Ishikawa (cell line): ENCODE results near the gene OSM.

Source experiments
- CEBPB ChIP-seq: IDR thresholded peaks from 2 replicates; pipeline ENCODE4 v1.6.1; 2012
- CREB1 ChIP-seq: IDR thresholded peaks from 2 replicates; pipeline ENCODE4 v1.6.1; 2012; ENCODE audit warnings: low read depth
- EGR1 ChIP-seq: IDR thresholded peaks from 2 replicates; pipeline ENCODE4 v1.6.1; 2012
- EP300 ChIP-seq: IDR thresholded peaks from 2 replicates; pipeline ENCODE4 v1.6.1; 2012; ENCODE audit warnings: borderline replicate concordance
- FOXM1 ChIP-seq: IDR thresholded peaks from 2 replicates; pipeline ENCODE4 v1.6.1; 2012; ENCODE audit warnings: low read depth, borderline replicate concordance
- NFIC ChIP-seq: IDR thresholded peaks from 2 replicates; pipeline ENCODE4 v1.6.1; 2012
- RAD21 ChIP-seq: IDR thresholded peaks from 2 replicates; pipeline ENCODE4 v1.6.1; 2012; ENCODE audit warnings: low read depth
- TAF1 ChIP-seq: IDR thresholded peaks from 2 replicates; pipeline ENCODE4 v1.6.1; 2012; ENCODE audit warnings: low read depth, mild to moderate bottlenecking
- TCF12 ChIP-seq: IDR thresholded peaks from 2 replicates; pipeline ENCODE4 v1.6.1; 2012; ENCODE audit warnings: low read depth
- TEAD4 ChIP-seq: IDR thresholded peaks from 2 replicates; pipeline ENCODE4 v1.6.1; 2012
- YY1 ChIP-seq: IDR thresholded peaks from 2 replicates; pipeline ENCODE4 v1.6.1; 2012; ENCODE audit warnings: low read depth
- ZBTB7A ChIP-seq: IDR thresholded peaks from 2 replicates; pipeline ENCODE4 v1.6.1; 2012; ENCODE audit warnings: low read depth
- TF ChIP-seq, protein P1 (sequence below): IDR thresholded peaks from 2 replicates; pipeline ENCODE4 v1.6.1; 2012
- TF ChIP-seq, protein P2 (sequence below): IDR thresholded peaks from 2 replicates; pipeline ENCODE4 v1.6.1; 2012; ENCODE audit warnings: low read depth, mild to moderate bottlenecking
- TF ChIP-seq, protein P3 (sequence below): IDR thresholded peaks from 2 replicates; pipeline ENCODE4 v1.6.1; 2012

The OSM gene

DNA sequence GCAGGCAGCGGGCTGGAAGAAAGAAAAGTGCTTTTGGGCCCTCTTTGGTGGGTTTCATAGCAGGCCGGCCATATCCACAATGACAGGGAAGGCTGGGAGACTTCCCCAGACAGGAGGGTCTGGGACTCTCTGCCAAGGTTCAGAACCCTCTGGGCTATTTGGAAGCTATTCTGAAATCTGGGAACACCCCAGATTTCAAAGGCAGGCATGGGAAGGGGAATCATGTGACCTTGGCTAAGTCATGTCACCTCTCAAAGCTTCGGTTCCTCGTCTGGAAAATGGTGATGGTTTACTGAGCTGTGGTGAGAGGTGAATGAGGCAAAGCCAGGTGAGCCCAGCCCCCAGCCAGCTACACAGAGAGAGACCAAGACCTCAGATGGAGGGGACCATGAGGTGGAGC, 18.0 kb upstream of the OSM start:
- TF ChIP-seq CREB1 (no peak), YY1 (no peak), FOXM1 (no peak), RAD21 (no peak), TCF12 (no peak), EGR1 (no peak), ZBTB7A (no peak), TAF1 (no peak), EP300 (no peak), TEAD4 (no peak), NFIC (no peak), CEBPB (no peak)
- TF ChIP-seq, protein P1, sequence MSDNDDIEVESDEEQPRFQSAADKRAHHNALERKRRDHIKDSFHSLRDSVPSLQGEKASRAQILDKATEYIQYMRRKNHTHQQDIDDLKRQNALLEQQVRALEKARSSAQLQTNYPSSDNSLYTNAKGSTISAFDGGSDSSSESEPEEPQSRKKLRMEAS: no peak
- TF ChIP-seq, protein P2, sequence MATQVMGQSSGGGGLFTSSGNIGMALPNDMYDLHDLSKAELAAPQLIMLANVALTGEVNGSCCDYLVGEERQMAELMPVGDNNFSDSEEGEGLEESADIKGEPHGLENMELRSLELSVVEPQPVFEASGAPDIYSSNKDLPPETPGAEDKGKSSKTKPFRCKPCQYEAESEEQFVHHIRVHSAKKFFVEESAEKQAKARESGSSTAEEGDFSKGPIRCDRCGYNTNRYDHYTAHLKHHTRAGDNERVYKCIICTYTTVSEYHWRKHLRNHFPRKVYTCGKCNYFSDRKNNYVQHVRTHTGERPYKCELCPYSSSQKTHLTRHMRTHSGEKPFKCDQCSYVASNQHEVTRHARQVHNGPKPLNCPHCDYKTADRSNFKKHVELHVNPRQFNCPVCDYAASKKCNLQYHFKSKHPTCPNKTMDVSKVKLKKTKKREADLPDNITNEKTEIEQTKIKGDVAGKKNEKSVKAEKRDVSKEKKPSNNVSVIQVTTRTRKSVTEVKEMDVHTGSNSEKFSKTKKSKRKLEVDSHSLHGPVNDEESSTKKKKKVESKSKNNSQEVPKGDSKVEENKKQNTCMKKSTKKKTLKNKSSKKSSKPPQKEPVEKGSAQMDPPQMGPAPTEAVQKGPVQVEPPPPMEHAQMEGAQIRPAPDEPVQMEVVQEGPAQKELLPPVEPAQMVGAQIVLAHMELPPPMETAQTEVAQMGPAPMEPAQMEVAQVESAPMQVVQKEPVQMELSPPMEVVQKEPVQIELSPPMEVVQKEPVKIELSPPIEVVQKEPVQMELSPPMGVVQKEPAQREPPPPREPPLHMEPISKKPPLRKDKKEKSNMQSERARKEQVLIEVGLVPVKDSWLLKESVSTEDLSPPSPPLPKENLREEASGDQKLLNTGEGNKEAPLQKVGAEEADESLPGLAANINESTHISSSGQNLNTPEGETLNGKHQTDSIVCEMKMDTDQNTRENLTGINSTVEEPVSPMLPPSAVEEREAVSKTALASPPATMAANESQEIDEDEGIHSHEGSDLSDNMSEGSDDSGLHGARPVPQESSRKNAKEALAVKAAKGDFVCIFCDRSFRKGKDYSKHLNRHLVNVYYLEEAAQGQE: no peak
- TF ChIP-seq, protein P3, sequence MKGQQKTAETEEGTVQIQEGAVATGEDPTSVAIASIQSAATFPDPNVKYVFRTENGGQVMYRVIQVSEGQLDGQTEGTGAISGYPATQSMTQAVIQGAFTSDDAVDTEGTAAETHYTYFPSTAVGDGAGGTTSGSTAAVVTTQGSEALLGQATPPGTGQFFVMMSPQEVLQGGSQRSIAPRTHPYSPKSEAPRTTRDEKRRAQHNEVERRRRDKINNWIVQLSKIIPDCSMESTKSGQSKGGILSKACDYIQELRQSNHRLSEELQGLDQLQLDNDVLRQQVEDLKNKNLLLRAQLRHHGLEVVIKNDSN: no peak

DNA sequence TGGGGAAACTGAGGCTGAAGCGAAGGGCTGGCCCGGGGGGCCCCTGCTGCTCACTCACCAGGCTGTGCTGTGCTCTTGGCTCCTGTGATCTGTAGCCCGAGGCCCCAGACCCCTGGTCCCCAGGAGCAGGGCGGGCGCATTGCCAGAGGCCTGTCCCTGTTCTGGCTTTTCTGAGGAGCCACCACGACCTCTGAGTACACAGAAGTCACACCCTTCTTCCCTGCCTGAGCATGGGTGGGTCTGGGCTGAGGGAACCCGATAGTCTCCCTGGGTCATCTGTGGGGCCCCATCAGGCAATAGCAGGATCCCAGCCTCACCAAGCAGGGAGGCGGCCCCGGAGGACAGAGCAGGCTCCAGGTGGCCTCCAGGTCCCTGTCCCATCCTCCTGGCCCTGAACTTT, 17.5 kb upstream of the OSM start:
- TF ChIP-seq, protein P1: no peak
- TF ChIP-seq ZBTB7A (no peak), YY1 (no peak), FOXM1 (no peak), TCF12 (no peak), CREB1 (no peak), EP300 (no peak)

DNA sequence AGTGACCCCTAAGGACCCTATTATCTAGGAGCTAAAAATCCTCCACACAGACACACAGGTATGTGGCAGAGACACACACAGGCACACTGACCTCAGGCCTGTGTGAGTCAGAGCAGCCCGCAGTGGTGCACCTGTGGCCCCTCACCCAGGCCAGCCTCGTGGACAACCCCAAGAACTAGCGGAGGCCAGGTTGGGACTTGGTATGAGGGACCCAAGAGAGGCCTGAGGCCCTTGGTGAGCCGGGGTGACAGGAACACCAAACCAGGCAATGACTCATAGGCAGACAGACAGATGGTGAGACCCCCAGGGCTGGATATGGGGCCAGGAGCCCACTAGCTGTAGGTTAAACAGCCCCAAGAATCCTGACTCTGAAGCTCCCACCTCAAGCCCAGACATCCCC, 16.7 kb upstream of the OSM start:
- TF ChIP-seq CEBPB: no peak
- TF ChIP-seq, protein P1: no peak
- TF ChIP-seq, protein P2: no peak
- no peak for TF ChIP-seq YY1
- no peak for TF ChIP-seq NFIC
- no peak for TF ChIP-seq TEAD4
- no peak for TF ChIP-seq EP300
- TF ChIP-seq TCF12: no peak
- no peak for TF ChIP-seq ZBTB7A
- TF ChIP-seq RAD21: no peak
- TF ChIP-seq FOXM1: no peak
- TF ChIP-seq, protein P3: no peak
- no peak for TF ChIP-seq EGR1
- TF ChIP-seq CREB1: no peak

DNA sequence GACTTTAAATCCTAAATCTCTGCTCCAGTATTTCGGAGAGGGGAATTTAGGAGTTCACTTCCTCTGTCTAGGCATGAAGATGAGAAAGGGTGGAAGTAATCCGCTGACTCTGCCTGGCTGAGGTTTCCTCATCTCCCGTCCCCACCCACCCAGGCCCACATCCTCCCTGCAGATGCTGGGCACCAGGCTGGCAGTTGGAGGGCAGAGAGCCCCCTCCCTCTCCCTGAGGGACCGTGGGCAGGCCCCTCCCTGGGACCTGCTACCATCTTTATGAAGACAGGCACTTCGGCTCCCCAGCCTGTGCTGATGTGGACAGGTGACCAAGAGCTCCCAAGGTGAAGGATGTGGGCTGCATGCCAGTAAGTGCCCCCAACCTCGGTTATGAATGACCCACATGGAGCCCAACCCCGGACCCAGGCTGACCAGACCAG, 16.0 kb upstream of the OSM start:
- TF ChIP-seq, protein P2: no peak

DNA sequence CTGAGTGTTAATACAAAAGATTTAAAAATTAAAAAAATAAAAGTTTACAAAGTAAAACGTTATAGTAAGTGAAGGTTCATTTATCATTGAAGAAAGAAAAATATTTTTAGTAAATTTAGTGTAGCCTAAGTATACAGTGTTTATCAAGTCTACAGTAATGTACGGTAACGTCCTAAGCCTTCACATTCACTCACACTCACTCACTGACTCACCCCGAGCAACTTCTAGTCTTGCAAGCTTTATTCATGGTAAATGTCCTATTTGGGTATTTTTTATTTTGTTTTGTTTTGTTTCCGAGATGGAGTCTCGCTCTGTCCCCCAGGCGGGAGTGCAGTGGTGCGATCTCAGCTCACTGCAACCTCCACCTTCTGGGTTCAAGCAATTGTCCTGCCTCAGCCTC, 13.9 kb upstream of the OSM start:
- TF ChIP-seq, protein P3: no peak
- no peak for TF ChIP-seq TEAD4
- no peak for TF ChIP-seq YY1
- TF ChIP-seq EP300: no peak
- no peak for TF ChIP-seq EGR1
- TF ChIP-seq, protein P2: no peak
- TF ChIP-seq RAD21: no peak
- TF ChIP-seq NFIC: no peak
- TF ChIP-seq TAF1: no peak
- TF ChIP-seq, protein P1: no peak
- TF ChIP-seq CEBPB: no peak
- no peak for TF ChIP-seq CREB1
- no peak for TF ChIP-seq TCF12
- TF ChIP-seq ZBTB7A: no peak
